ENCODE data around the gene FRS2.

DNA sequence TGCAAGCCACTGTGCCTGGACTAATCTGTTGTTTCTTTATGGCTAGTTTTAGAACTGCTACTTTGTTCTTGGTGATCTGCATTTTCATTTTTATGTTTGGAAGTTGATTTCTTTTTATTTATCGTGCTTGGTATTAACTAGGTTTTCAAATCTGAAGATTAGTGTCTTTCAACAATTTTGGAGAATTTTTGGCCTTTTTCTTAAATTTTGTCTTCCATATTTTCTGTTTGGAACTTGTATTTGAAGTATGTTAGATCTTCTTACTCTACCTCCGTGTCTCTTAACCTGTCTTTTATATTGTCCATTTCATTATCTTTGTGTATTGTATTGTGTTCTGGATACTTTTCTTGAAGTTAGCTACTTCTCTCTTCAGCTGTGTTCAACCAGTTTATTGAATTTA is 9.5 kb downstream of the FRS2 start:
- TF ChIP-seq CTCF (IDR thresholded peaks at IDR 0.05) (no peak), POLR2A (IDR thresholded peaks at IDR 0.05) (no peak), POLR2AphosphoS5 (IDR thresholded peaks at IDR 0.05) (no peak), EP300 (IDR thresholded peaks at IDR 0.05) (no peak)

All from suprapubic skin (tissue), 4 donors.